Urinary bladder (tissue), 4 donors: ENCODE measurements around the gene C15orf39. TPM values are rescaled to one million over a fixed set of nuclear protein-coding genes. Genes with fewer than 3 reads are reported as not detected.

Experiments used
- DNase-seq: peaks from one replicate; pipeline ENCODE4 v3.0.0-alpha.2; 2015; ENCODE audit errors: extremely low spot score
- H3K27ac ChIP-seq: one replicate; pipeline ENCODE4 v1.5.1; 2013; ENCODE audit warnings: low read depth, mild to moderate bottlenecking, moderate library complexity
- H3K36me3 ChIP-seq: one replicate; pipeline ENCODE4 v1.6.1; 2013; ENCODE audit warnings: mild to moderate bottlenecking, moderate library complexity; ENCODE audit not compliant: insufficient read depth
- H3K4me1 ChIP-seq: one replicate; pipeline ENCODE4 v1.6.1; 2013; ENCODE audit warnings: mild to moderate bottlenecking, moderate library complexity; ENCODE audit not compliant: insufficient read depth
- H3K4me3 ChIP-seq: one replicate; pipeline ENCODE4 v1.5.1; 2013; ENCODE audit warnings: low read depth, low read length
- WGBS: extraction: QIAGEN DNeasy Blood & Tissue Kit; methylation state at CpG from one replicate; pipeline ENCODE4 v1.1.7; 2013; 5-methylcytosine and 5-hydroxymethylcytosine counted together
- polyA plus RNA-seq: library from polyadenylated mRNA; stranded (reverse); fragments of 200-250 nt; gene quantifications from one replicate; pipeline ENCODE4 v1.2.3, GENCODE V29; 2013
- total RNA-seq: library from RNA; depleted of rRNA; stranded (reverse); fragments of >200 nt; gene quantifications from one replicate; pipeline ENCODE4 v1.2.3, GENCODE V29; 2014
- donor health status: healthy with polysubstance abuse.
- donor health status: healthy.

C15orf39 gene
- total and polyA plus RNA-seq, 2 donors, result 4.3 to 26.4 TPM

GRCh38 chr15:75206803-75207617 is 5.3 kb downstream of the C15orf39 start:
- Histone ChIP-seq H3K4me1 (no peaks in the 10 kb centered on the region), H3K36me3 (no peaks in the 10 kb centered on the region), H3K27ac (no peak overlapping the region), H3K4me3 (no peak overlapping the region)
- DNase-seq, result no peak
- WGBS, result 76% methylated on average over 19 of the region's 19 CpGs

GRCh38 chr15:75207618-75208500 is 6.2 kb downstream of the C15orf39 start:
- H3K36me3 ChIP-seq, result no peaks in the 10 kb centered on the region
- no peaks in the 10 kb centered on the region for H3K4me1 ChIP-seq
- WGBS, result 75% methylated on average over 20 of the region's 20 CpGs
- H3K4me3 ChIP-seq, result no peak overlapping the region
- no peak for DNase-seq
- H3K27ac ChIP-seq, result no peak overlapping the region

GRCh38 chr15:75208501-75209288 is 7.0 kb downstream of the C15orf39 start:
- Histone ChIP-seq H3K27ac (no peak overlapping the region), H3K4me1 (no peaks in the 10 kb centered on the region), H3K36me3 (no peaks in the 10 kb centered on the region), H3K4me3 (no peak overlapping the region)
- 82% methylated on average over 32 of the region's 32 CpGs for WGBS
- DNase-seq, result no peak

GRCh38 chr15:75209289-75209676 is 7.6 kb downstream of the C15orf39 start:
- Histone ChIP-seq H3K27ac (no peak overlapping the region), H3K4me3 (no peak overlapping the region), H3K36me3 (no peaks in the 10 kb centered on the region), H3K4me1 (no peaks in the 10 kb centered on the region)
- DNase-seq, result no peak
- 73% methylated on average over 8 of the region's 8 CpGs for WGBS

GRCh38 chr15:75210811-75211230 is 9.1 kb downstream of the C15orf39 start:
- WGBS, result 84% methylated on average over 7 of the region's 7 CpGs

GRCh38 chr15:75211436-75212199 is 9.9 kb downstream of the C15orf39 start:
- Histone ChIP-seq H3K4me3 (no peak overlapping the region), H3K36me3 (no peaks in the 10 kb centered on the region), H3K4me1 (no peaks in the 10 kb centered on the region), H3K27ac (no peak overlapping the region)
- WGBS, result 63% methylated on average over 9 of the region's 9 CpGs
- no peak for DNase-seq

More at GRCh38 chr15:75210811-75211230, 9.1 kb downstream of the C15orf39 start:
- no peaks in the 10 kb centered on the region for H3K4me1 ChIP-seq
- no peaks in the 10 kb centered on the region for H3K36me3 ChIP-seq
- DNase-seq, result no peak
- H3K4me3 ChIP-seq, result no peak overlapping the region
- H3K27ac ChIP-seq, result no peak overlapping the region

- WGBS, result 84% methylated on average over 7 of the region's 7 CpGs
- no peak for DNase-seq
- Histone ChIP-seq H3K36me3 (no peaks in the 10 kb centered on the region), H3K4me3 (no peak overlapping the region), H3K27ac (no peak overlapping the region), H3K4me1 (no peaks in the 10 kb centered on the region)
Observed at GRCh38 chr15:75212200-75212858, 10.6 kb downstream of the C15orf39 start.

- WGBS, result 82% methylated on average over 12 of the region's 12 CpGs
- Histone ChIP-seq H3K4me1 (no peaks in the 10 kb centered on the region), H3K36me3 (no peaks in the 10 kb centered on the region), H3K4me3 (no peak overlapping the region), H3K27ac (no peak overlapping the region)
- no peak for DNase-seq
Observed at GRCh38 chr15:75213212-75213767, 11.6 kb downstream of the C15orf39 start.

GRCh38 chr15:75213768-75214221 is 12.1 kb downstream of the C15orf39 start:
- WGBS, result 74% methylated on average over 9 of the region's 9 CpGs
- Histone ChIP-seq H3K4me3 (no peak overlapping the region), H3K27ac (no peak overlapping the region), H3K36me3 (no peaks in the 10 kb centered on the region), H3K4me1 (no peaks in the 10 kb centered on the region)
- DNase-seq, result no peak

- DNase-seq, result no peak
- Histone ChIP-seq H3K4me1 (no peaks in the 10 kb centered on the region), H3K27ac (no peak overlapping the region), H3K36me3 (no peaks in the 10 kb centered on the region), H3K4me3 (no peak overlapping the region)
- WGBS, result 55% methylated on average over 13 of the region's 13 CpGs
Observed at GRCh38 chr15:75214293-75215096, 12.8 kb downstream of the C15orf39 start.

GRCh38 chr15:75215107-75216004 is 13.7 kb downstream of the C15orf39 start:
- Histone ChIP-seq H3K27ac (no peak overlapping the region), H3K4me1 (no peaks in the 10 kb centered on the region), H3K36me3 (no peaks in the 10 kb centered on the region), H3K4me3 (no peak overlapping the region)
- WGBS, result 88% methylated on average over 5 of the region's 5 CpGs
- no peak for DNase-seq
